ENCODE data around the gene NUB1. TPM values are rescaled to one million over a fixed set of nuclear protein-coding genes. Genes with fewer than 3 reads are reported as not detected.
A peak's percentile ranks its signal among the peaks of the same experiment; 100 is the strongest.

The NUB1 gene
- total and polyA plus RNA-seq, 7 experiments from 2014 or later: 58.1 to 116 (median 80.1) TPM

- no peak overlapping the region for H3K4me3 ChIP-seq (ENCODE audit: low read length)
- Mint-ChIP-seq H3K4me1 (peaks cover 3 to 24% (median 12%) of the 10 kb centered on the region in 7 donors), H3K27ac (peak overlapping the region in 4 of 9 donors; percentile 5 to 70 (median 40)), H3K4me3 (no peak overlapping the region), H3K9me3 (peaks cover 0 to 4% (median 0%) of the 10 kb centered on the region in 11 donors), H3K27me3 (no peaks in the 10 kb centered on the region), H3K36me3 (peaks cover 13 to 36% (median 30%) of the 10 kb centered on the region in 5 donors)
- H3K4me1 ChIP-seq (ENCODE audit: control insufficient read depth in 2 of 2, insufficient read depth in 2 of 2, low read length in 2 of 2): peaks cover 0 to 4% of the 10 kb centered on the region in 2 donors
- ATAC-seq (no peak), DNase-seq (no peak)
- intact Hi-C loops (cut with micrococcal nuclease): loop anchor here in 1 of 2 donors (5.0 kb wide), 3 partner anchors 41 to 266 kb away; no protein-coding TSS in a partner anchor
- no peaks in the 10 kb centered on the region for H3K9me3 ChIP-seq (ENCODE audit: control insufficient read depth in 2 of 3, low read length in 3 of 3)
- H3K27ac ChIP-seq (ENCODE audit: low read depth, low read length): no peak overlapping the region
- ChIA-PET POLR2A (interaction anchor here (0.8 to 1.0 kb wide), 3 partner anchors 16 to 83 kb away, joined by 3 to 4 read pairs (median 3); no protein-coding TSS in a partner anchor), CTCF (interaction anchor here (0.6 to 7.4 kb wide), 6 partner anchors 50 to 509 kb away, joined by 3 to 130 read pairs (median 4); no protein-coding TSS in a partner anchor)
- no peaks in the 10 kb centered on the region for H3K27me3 ChIP-seq (ENCODE audit: control insufficient read depth in 2 of 2, insufficient read depth in 2 of 2, low read length in 2 of 2)
- H3K36me3 ChIP-seq (ENCODE audit: control insufficient read depth in 2 of 3, insufficient read depth in 3 of 3, low read length in 3 of 3): peaks cover 10 to 40% (median 20%) of the 10 kb centered on the region in 3 experiments
These were observed 24.7 kb downstream of the NUB1 start for GRCh38 chr7:151366166-151366879.

GRCh38 chr7:151366880-151367222 is 25.2 kb downstream of the NUB1 start:
- Mint-ChIP-seq H3K27me3 (no peaks in the 10 kb centered on the region), H3K9me3 (peaks cover 0 to 4% (median 0%) of the 10 kb centered on the region in 11 donors), H3K36me3 (peaks cover 13 to 34% (median 25%) of the 10 kb centered on the region in 5 donors), H3K4me1 (peaks cover 3 to 24% (median 12%) of the 10 kb centered on the region in 7 donors), H3K4me3 (no peak overlapping the region), H3K27ac (peak overlapping the region in 2 of 9 donors; percentile 15 to 26)
- Histone ChIP-seq H3K27me3 (ENCODE audit: control insufficient read depth in 2 of 2, insufficient read depth in 2 of 2, low read length in 2 of 2) (no peaks in the 10 kb centered on the region), H3K9me3 (ENCODE audit: control insufficient read depth in 2 of 3, low read length in 3 of 3) (no peaks in the 10 kb centered on the region), H3K36me3 (ENCODE audit: control insufficient read depth in 2 of 3, insufficient read depth in 3 of 3, low read length in 3 of 3) (peaks cover 8 to 41% (median 16%) of the 10 kb centered on the region in 3 experiments), H3K27ac (ENCODE audit: low read depth, low read length) (no peak overlapping the region), H3K4me3 (ENCODE audit: low read length) (no peak overlapping the region), H3K4me1 (ENCODE audit: control insufficient read depth in 2 of 2, insufficient read depth in 2 of 2, low read length in 2 of 2) (peaks cover 0 to 4% of the 10 kb centered on the region in 2 donors)
- CTCF ChIA-PET: interaction anchor here (0.7 to 7.4 kb wide), 4 partner anchors 13 to 82 kb away, joined by 3 to 130 read pairs (median 6); no protein-coding TSS in a partner anchor
- intact Hi-C loops (cut with micrococcal nuclease): loop anchor here in 1 of 2 donors (5.0 kb wide), 3 partner anchors 40 to 265 kb away; no protein-coding TSS in a partner anchor
- ATAC-seq (no peak), DNase-seq (no peak)
- POLR2A ChIA-PET: interaction anchor here (0.8 to 1.0 kb wide), 2 partner anchors 17 to 61 kb away, joined by 3 to 4 read pairs; no protein-coding TSS in a partner anchor

GRCh38 chr7:151367284-151367683 is 25.7 kb downstream of the NUB1 start:
- CTCF ChIA-PET: interaction anchor here (0.7 to 7.4 kb wide), 4 partner anchors 14 to 82 kb away, joined by 3 to 130 read pairs (median 6); no protein-coding TSS in a partner anchor
- Mint-ChIP-seq H3K4me3 (no peak overlapping the region), H3K4me1 (peaks cover 3 to 26% (median 12%) of the 10 kb centered on the region in 7 donors)

GRCh38 chr7:151368136-151368571 is 26.5 kb downstream of the NUB1 start:
- CTCF ChIA-PET: interaction anchor here (0.6 to 7.4 kb wide), 18 partner anchors 8 to 389 kb away, joined by 3 to 130 read pairs (median 3); partner anchors contain the start of gene WDR86
- peak overlapping the region in 2 of 9 donors; percentile 46 to 56 for H3K27ac Mint-ChIP-seq
- peak; percentile 55 to 80 (median 69) for DNase-seq
- Histone ChIP-seq H3K4me3 (ENCODE audit: low read length) (no peak overlapping the region), H3K9me3 (ENCODE audit: control insufficient read depth in 2 of 3, low read length in 3 of 3) (no peaks in the 10 kb centered on the region), H3K36me3 (ENCODE audit: control insufficient read depth in 2 of 3, insufficient read depth in 3 of 3, low read length in 3 of 3) (peaks cover 0 to 41% (median 12%) of the 10 kb centered on the region in 3 experiments), H3K27ac (ENCODE audit: low read depth, low read length) (no peak overlapping the region), H3K27me3 (ENCODE audit: control insufficient read depth in 2 of 2, insufficient read depth in 2 of 2, low read length in 2 of 2) (no peaks in the 10 kb centered on the region), H3K4me1 (ENCODE audit: control insufficient read depth in 2 of 2, insufficient read depth in 2 of 2, low read length in 2 of 2) (peaks cover 0 to 4% of the 10 kb centered on the region in 2 donors)
- ATAC-seq: peak; percentile 99
- peaks cover 3 to 29% (median 12%) of the 10 kb centered on the region in 7 donors for H3K4me1 Mint-ChIP-seq
- peaks cover 3 to 27% (median 13%) of the 10 kb centered on the region in 5 donors for H3K36me3 Mint-ChIP-seq
- peaks cover 0 to 1% (median 0%) of the 10 kb centered on the region in 11 donors for H3K9me3 Mint-ChIP-seq
- no peak overlapping the region for H3K4me3 Mint-ChIP-seq
- POLR2A ChIA-PET: interaction anchor here (0.7 to 1.9 kb wide), 5 partner anchors 16 to 81 kb away, joined by 3 to 9 read pairs (median 4); no protein-coding TSS in a partner anchor
- H3K27me3 Mint-ChIP-seq: no peaks in the 10 kb centered on the region
- intact Hi-C loops (cut with micrococcal nuclease): loop anchor here (1.0 to 5.0 kb wide), 9 partner anchors 15 to 391 kb away; no protein-coding TSS in a partner anchor

More at GRCh38 chr7:151367284-151367683, 25.7 kb downstream of the NUB1 start:
- Mint-ChIP-seq H3K36me3 (peaks cover 11 to 31% (median 22%) of the 10 kb centered on the region in 5 donors), H3K27ac (peak overlapping the region in 1 of 9 donors; percentile 26), H3K27me3 (no peaks in the 10 kb centered on the region), H3K9me3 (peaks cover 0 to 4% (median 0%) of the 10 kb centered on the region in 11 donors)
- Histone ChIP-seq H3K4me3 (ENCODE audit: low read length) (no peak overlapping the region), H3K27me3 (ENCODE audit: control insufficient read depth in 2 of 2, insufficient read depth in 2 of 2, low read length in 2 of 2) (no peaks in the 10 kb centered on the region), H3K27ac (ENCODE audit: low read depth, low read length) (no peak overlapping the region), H3K9me3 (ENCODE audit: control insufficient read depth in 2 of 3, low read length in 3 of 3) (no peaks in the 10 kb centered on the region), H3K4me1 (ENCODE audit: control insufficient read depth in 2 of 2, insufficient read depth in 2 of 2, low read length in 2 of 2) (peaks cover 0 to 4% of the 10 kb centered on the region in 2 donors), H3K36me3 (ENCODE audit: control insufficient read depth in 2 of 3, insufficient read depth in 3 of 3, low read length in 3 of 3) (peaks cover 5 to 41% (median 15%) of the 10 kb centered on the region in 3 experiments)
- DNase-seq: no peak
- intact Hi-C loops (cut with micrococcal nuclease): loop anchor here in 1 of 2 donors (5.0 kb wide), 3 partner anchors 40 to 265 kb away; no protein-coding TSS in a partner anchor
- no peak for ATAC-seq
- POLR2A ChIA-PET: interaction anchor here (1.0 kb wide), 1 partner anchor 17 kb away, joined by 4 read pairs; no protein-coding TSS in a partner anchor

- H3K36me3 Mint-ChIP-seq: peaks cover 0 to 26% (median 6%) of the 10 kb centered on the region in 5 donors
- peaks cover 3 to 17% (median 12%) of the 10 kb centered on the region in 7 donors for H3K4me1 Mint-ChIP-seq
- Histone ChIP-seq H3K4me1 (ENCODE audit: control insufficient read depth in 2 of 2, insufficient read depth in 2 of 2, low read length in 2 of 2) (peaks cover 0 to 4% of the 10 kb centered on the region in 2 donors), H3K4me3 (ENCODE audit: low read length) (no peak overlapping the region), H3K27ac (ENCODE audit: low read depth, low read length) (no peak overlapping the region), H3K36me3 (ENCODE audit: control insufficient read depth in 2 of 3, insufficient read depth in 3 of 3, low read length in 3 of 3) (peaks cover 12 to 66% (median 12%) of the 10 kb centered on the region in 3 experiments), H3K27me3 (ENCODE audit: control insufficient read depth in 2 of 2, insufficient read depth in 2 of 2, low read length in 2 of 2) (no peaks in the 10 kb centered on the region), H3K9me3 (ENCODE audit: control insufficient read depth in 2 of 3, low read length in 3 of 3) (no peaks in the 10 kb centered on the region)
- ChIA-PET CTCF (interaction anchor here (0.8 to 7.4 kb wide), 3 partner anchors 63 to 78 kb away, joined by 3 to 130 read pairs (median 6); no protein-coding TSS in a partner anchor), POLR2A (interaction anchor here (0.6 to 2.0 kb wide), 3 partner anchors 19 to 75 kb away, joined by 3 to 5 read pairs (median 5); no protein-coding TSS in a partner anchor)
- H3K27ac Mint-ChIP-seq: no peak overlapping the region
- H3K4me3 Mint-ChIP-seq: no peak overlapping the region
- intact Hi-C loops (cut with micrococcal nuclease): no loop called here
- ATAC-seq: no peak
- no peaks in the 10 kb centered on the region for H3K27me3 Mint-ChIP-seq
- no peaks in the 10 kb centered on the region for H3K9me3 Mint-ChIP-seq
- DNase-seq: no peak
These were observed 29.7 kb downstream of the NUB1 start for GRCh38 chr7:151371266-151371665.
